Mucosa of descending colon (tissue), 3 donors: ENCODE data around the gene PCED1B. TPM values are rescaled to one million over a fixed set of nuclear protein-coding genes. Genes with fewer than 3 reads are reported as not detected.

Experiments
- ATAC-seq: fragments of 200-7000 bp; cut with Tn5 transposase; one replicate; pipeline ENCODE4 v1.9.1; 2020; ENCODE audit warnings: mild to moderate bottlenecking, moderate library complexity
- DNase-seq, 3 donors: peaks; one replicate each; pipeline ENCODE4 v3.0.0-alpha.2; 2020
- H3K36me3 ChIP-seq: fragments of 200-600 bp; one replicate; pipeline ENCODE4 v1.8.0; 2021; ENCODE audit warnings: low read depth, mild to moderate bottlenecking
- H3K4me1 ChIP-seq: fragments of 200-600 bp; one replicate; pipeline ENCODE4 v1.8.0; 2021; ENCODE audit warnings: low read depth, mild to moderate bottlenecking
- H3K4me3 ChIP-seq: fragments of 200-600 bp; one replicate; pipeline ENCODE4 v1.8.0; 2021; ENCODE audit warnings: mild to moderate bottlenecking
- H3K9me3 ChIP-seq: fragments of 200-600 bp; one replicate; pipeline ENCODE4 v1.8.0; 2021; ENCODE audit warnings: mild to moderate bottlenecking
- CTCF ChIP-seq: fragments of 200-600 bp; IDR thresholded peaks from one replicate; pipeline ENCODE4 v1.8.0; 2022; ENCODE audit warnings: antibody characterized with exemption, mild to moderate bottlenecking
- intact Hi-C, 2 donors: fragments of 100-400 bp; cut with DNase I in 1 of 2; cut with micrococcal nuclease in 1 of 2; formaldehyde crosslinking; loops; one replicate each; pipeline versions ENCODE4 v1.11.0 to v1.11.1; 2022; cut with DNase I, micrococcal nuclease
- microRNA-seq: library from miRNA; unstranded; fragments of <30 nt; microRNA quantifications from one replicate; pipeline ENCODE4, GENCODE V29; 2019
- total RNA-seq, 3 donors: library from RNA; stranded (reverse); fragmentation: NEBNext Ultra II Directional in 2 of 3; extraction: Animal tissue kit (Norgen Biotek cat#: 25700) in 2 of 3; gene quantifications; one replicate each; pipeline versions ENCODE4 v1.2.1 to v1.2.4, GENCODE V29; 2021 to 2023
- donor health status: DM: no; HTN: no; CAD: no; lungs with moderate emphysema.
- donor health status: DM: no; HTN: no; CAD: no.
- donor health status: DM: no; HTN: yes; CAD: no.

Gene PCED1B
- total RNA-seq, 3 donors from 2014 or later: 2.2 to 4.7 (median 2.9) TPM

DNA sequence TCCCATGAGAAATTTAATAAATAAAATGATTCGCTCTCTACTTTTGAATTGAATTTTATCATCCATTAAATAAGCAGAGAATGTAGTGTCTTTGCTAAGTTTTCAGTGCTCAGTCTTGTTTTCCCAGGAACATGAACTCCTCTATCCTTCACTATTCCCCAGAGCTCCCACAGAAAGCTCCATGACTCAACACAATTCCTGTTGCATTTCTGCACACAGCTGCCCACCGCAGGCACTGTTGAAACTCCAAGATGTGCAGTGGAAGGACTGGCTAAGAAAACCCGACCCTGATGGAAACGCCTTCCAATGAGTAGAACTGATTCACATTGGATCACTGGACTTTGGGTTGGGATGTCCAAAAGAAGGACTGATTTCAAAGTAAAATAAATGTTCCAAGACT, 202.8 kb downstream of the PCED1B start:
- TF ChIP-seq CTCF: no peak
- Histone ChIP-seq H3K4me1 (peaks cover 11% of the 10 kb centered on the region), H3K9me3 (no peaks in the 10 kb centered on the region), H3K36me3 (no peaks in the 10 kb centered on the region), H3K4me3 (no peak overlapping the region)
- DNase-seq: no peak
- ATAC-seq: no peak
- intact Hi-C loops: no loop called here

Small RNAs within 50 kb of the gene (microRNA-seq; reads per million reads assigned to microRNA genes)
- gene MIR4698: not detected

Other genes starting within 250 kb of the PCED1B start
- 10 to 100 TPM in 1 of 3 donors, 1 to 10 TPM in 2; 3.5 to 39.3 (median 4.8) TPM for gene AMIGO2, start 338 bp downstream of the PCED1B start, total RNA-seq